ENCODE measurements around the gene INAVA.
"Not testable (repeated sequence)": the region's sequence is repeated elsewhere in the genome, so short reads cannot be mapped to it uniquely, and the experiment has no call there.

INAVA gene

GRCh38 chr1:200962631-200963030, 67.9 kb downstream of the INAVA start:
- H3K79me2 ChIP-seq (ENCODE audit: control insufficient read depth, low read length): no peaks in the 10 kb centered on the region
- no peaks in the 10 kb centered on the region for H3K9me3 ChIP-seq (ENCODE audit: control insufficient read depth, insufficient read depth, low read length)
- H3F3A ChIP-seq (ENCODE audit: control insufficient read depth, insufficient read depth): no peaks in the 10 kb centered on the region
- no peak overlapping the region for H3K4me2 ChIP-seq (ENCODE audit: low read length)
- peaks cover 15% of the 10 kb centered on the region for H3K4me1 ChIP-seq (ENCODE audit: control insufficient read depth, low read length)
- H3K4me3 ChIP-seq (ENCODE audit: low read length): no peak overlapping the region
- no peaks in the 10 kb centered on the region for H4K20me1 ChIP-seq (ENCODE audit: control insufficient read depth, insufficient read depth, low read depth, low read length)
- no peaks in the 10 kb centered on the region for H3K27me3 ChIP-seq (ENCODE audit: control insufficient read depth, low read length)
- no peaks in the 10 kb centered on the region for H3K36me3 ChIP-seq (ENCODE audit: control insufficient read depth, low read length)
- H3K27ac ChIP-seq (ENCODE audit: low read depth, low read length): no peak overlapping the region
- H3K9me2 ChIP-seq (replicated peaks; ENCODE audit: control insufficient read depth, low read length): no peaks in the 10 kb centered on the region
- TF ChIP-seq CTCF (IDR thresholded peaks at IDR 0.05; ENCODE audit: low read depth, low read length, poor library complexity, severe bottlenecking): no peak
- TF ChIP-seq EZH2phosphoT487 (IDR thresholded peaks at IDR 0.05; ENCODE audit: borderline replicate concordance, low read length): no peak

DNA sequence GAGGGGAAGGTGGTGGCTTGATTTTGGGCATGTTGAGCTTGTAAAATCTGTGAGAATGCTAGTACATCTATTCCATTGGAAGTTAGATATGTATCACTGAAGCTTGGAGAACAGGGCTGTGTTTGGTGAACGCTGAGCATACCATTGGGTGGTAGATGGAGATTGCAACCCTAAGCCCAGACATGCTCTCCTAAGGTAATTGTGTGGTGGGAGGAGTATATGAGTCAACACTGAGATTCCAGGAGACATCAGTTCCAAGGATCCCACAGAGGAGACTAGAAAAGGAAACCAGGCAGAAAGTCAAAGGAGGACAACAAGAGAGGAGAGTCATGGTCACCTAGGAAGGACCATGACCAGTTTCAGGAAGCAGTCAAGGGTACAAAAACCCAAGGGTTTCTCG, 68.4 kb downstream of the INAVA start:
- Histone ChIP-seq H3K36me3 (ENCODE audit: control insufficient read depth, low read length) (no peaks in the 10 kb centered on the region), H3K27me3 (ENCODE audit: control insufficient read depth, low read length) (no peaks in the 10 kb centered on the region), H3K79me2 (ENCODE audit: control insufficient read depth, low read length) (no peaks in the 10 kb centered on the region), H3K9me3 (ENCODE audit: control insufficient read depth, insufficient read depth, low read length) (no peaks in the 10 kb centered on the region), H3K4me2 (ENCODE audit: low read length) (no peak overlapping the region), H3K4me1 (ENCODE audit: control insufficient read depth, low read length) (peaks cover 15% of the 10 kb centered on the region), H3F3A (ENCODE audit: control insufficient read depth, insufficient read depth) (no peaks in the 10 kb centered on the region), H4K20me1 (ENCODE audit: control insufficient read depth, insufficient read depth, low read depth, low read length) (no peaks in the 10 kb centered on the region), H3K27ac (ENCODE audit: low read depth, low read length) (no peak overlapping the region), H3K4me3 (ENCODE audit: low read length) (no peak overlapping the region), H3K9me2 (replicated peaks; ENCODE audit: control insufficient read depth, low read length) (no peaks in the 10 kb centered on the region)
- TF ChIP-seq CTCF (IDR thresholded peaks at IDR 0.05; ENCODE audit: low read depth, low read length, poor library complexity, severe bottlenecking): no peak
- TF ChIP-seq EZH2phosphoT487 (IDR thresholded peaks at IDR 0.05; ENCODE audit: borderline replicate concordance, low read length): no peak

GRCh38 chr1:200963888-200964287, 69.2 kb downstream of the INAVA start:
- not testable (repeated sequence) for H3F3A ChIP-seq (ENCODE audit: control insufficient read depth, insufficient read depth); H3K9me3 ChIP-seq (ENCODE audit: control insufficient read depth, insufficient read depth, low read length); H3K79me2 ChIP-seq (ENCODE audit: control insufficient read depth, low read length); H3K4me2 ChIP-seq (ENCODE audit: low read length); H3K9me2 ChIP-seq (replicated peaks; ENCODE audit: control insufficient read depth, low read length); H3K36me3 ChIP-seq (ENCODE audit: control insufficient read depth, low read length); H3K27ac ChIP-seq (ENCODE audit: low read depth, low read length); H3K4me3 ChIP-seq (ENCODE audit: low read length); H3K27me3 ChIP-seq (ENCODE audit: control insufficient read depth, low read length); H4K20me1 ChIP-seq (ENCODE audit: control insufficient read depth, insufficient read depth, low read depth, low read length)
- peaks cover 15% of the 10 kb centered on the region for H3K4me1 ChIP-seq (ENCODE audit: control insufficient read depth, low read length)

All from DOHH2 (cell line).